Stimulated activated CD8-positive, alpha-beta memory T cell treated with anti-CD3 and anti-CD28 coated beads, Interleukin-15, amount 100 ng/mL, for 24 hours (primary cell): Measurements from ENCODE around the gene OR4D9.

Experiments used
- DNase-seq: peaks from one replicate; pipeline ENCODE4 v3.0.0-alpha.2; 2020; ENCODE audit warnings: low read depth

Gene OR4D9

DNA sequence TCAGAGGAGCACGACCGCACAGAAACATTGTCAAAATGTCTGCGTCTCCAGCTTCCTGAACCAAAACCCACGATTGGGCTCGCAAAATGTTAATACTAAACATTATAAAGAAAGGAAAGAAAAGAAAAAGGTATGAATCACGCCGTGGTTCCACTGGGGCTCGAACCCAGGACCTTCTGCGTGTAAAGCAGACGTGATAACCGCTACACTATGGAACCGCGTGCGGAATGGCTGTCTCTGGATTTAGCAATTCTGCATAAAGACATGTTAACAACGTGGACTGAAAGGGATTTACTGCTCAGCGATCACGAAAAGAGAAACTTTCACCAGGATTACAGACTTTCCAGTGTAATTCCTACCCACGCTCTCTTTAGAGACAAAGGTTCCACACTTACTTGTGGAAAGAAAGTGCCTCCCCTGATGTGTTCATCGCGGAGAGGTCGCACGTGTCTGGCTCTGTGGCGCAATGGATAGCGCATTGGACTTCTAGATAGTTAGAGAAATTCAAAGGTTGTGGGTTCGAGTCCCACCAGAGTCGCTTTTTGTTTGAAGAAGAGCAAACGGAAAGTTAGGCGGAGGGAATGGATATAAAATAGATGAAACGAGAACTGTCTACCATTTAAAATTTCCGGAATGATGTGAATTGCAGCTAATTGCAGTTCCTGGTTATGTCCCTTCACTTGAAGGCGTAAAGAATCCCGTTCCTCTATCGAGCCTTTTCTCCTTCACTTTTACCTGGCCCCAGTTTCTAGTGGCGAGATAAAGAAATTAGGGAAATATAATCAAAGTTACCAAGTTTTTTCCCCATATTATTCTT lies 39.7 kb downstream of the OR4D9 start:
- DNase-seq: peak; percentile 60

DNA sequence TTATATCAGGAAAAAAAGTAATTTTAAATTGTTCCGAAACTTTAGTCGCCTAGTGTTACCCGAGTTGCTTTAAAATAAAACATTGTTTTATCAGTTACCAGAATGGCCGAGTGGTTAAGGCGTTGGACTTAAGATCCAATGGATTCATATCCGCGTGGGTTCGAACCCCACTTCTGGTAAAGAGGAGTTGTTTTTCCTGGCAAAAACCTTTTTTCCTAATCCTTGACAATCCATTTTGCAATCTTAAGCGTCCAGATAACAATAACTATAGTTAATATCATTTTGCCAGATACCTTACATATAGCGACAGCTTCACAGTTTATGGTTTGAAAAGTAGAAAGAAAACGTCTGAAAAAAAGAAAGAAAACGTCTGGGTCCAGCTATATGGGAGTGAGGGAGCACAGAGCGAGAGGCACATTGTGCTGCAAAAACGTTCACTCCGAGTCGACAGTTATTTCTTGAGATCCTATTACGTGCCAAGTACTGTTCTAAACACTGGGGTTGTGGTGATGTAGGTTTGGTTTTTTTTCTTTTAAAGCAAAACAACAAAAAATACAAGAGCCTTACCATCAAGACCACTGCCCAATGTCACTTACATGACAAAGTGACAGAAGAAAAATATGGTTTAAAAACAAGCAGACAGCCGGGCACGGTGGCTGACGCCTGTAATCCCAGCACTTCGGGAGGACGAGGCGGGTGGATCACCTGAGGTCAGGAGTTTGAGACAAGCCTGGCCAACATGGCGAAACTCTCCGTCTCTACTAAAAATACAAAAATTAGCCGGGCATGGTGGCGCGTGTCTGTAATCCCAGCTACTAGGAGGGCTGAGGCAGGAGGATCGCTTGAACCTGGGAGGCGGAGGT lies 40.6 kb downstream of the OR4D9 start:
- no peak for DNase-seq

DNA sequence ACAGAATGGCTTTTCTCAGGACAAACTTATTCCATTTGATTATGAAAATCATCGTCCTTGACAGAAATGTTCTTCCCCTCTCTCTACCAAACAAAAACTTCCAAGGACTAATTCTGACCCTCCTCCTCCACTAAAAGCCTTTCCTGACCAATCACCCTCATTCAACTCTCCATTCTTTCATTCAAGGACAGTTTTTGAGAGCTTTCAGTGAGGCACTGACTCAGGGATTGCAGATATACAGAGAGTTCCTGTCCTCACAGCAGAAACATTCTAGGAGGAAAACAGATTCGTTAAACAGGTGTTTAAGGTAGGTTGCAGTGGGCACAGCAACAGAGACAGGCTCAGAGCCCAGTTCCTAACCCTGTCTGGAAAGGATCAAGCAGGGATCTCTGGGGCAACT lies 41.5 kb downstream of the OR4D9 start:
- no peak for DNase-seq

DNA sequence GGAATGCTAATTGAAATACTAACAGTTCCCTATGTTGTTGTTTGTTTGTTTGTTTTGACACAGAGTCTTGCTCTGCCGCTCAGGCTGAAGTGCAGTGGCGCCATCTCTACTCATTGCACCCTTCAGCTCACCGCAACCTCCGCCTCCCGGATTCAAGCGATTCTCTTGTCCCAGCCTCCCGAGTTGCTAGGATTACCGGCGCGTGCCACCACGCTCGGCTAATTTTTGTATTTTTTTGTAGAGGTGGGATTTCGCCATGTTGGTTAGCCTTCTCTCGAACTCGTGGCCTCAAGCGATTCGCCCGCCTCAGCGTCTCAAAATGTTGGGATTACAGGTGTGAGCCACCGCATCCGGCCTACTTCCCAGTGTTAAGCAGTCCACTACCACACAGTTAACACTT lies 42.0 kb downstream of the OR4D9 start:
- no peak for DNase-seq

DNA sequence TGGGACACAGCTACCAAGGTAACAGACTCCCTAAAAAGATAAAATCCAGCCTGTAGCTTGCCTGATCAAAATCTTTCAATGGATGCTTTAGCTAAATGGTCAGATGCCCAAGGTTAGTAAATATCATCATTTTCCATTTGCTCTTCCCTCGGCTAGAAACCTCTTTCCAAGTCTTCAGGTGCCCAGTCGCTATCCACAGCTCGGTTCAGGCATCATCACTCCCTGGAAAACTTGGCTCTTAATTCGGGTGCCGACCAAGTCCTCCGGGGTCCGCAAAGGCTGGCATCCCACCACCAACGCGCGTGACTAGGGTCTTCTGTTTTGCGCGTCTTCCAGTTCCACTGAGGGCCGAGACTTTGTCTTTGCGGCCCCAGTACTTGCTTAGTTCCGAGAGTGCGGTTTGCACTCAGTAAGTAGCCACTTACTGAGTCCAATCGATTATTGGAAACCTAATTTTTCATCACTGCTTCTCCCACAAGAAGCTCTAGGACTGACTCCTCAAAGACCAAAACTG lies 44.3 kb downstream of the OR4D9 start:
- no peak for DNase-seq

DNA sequence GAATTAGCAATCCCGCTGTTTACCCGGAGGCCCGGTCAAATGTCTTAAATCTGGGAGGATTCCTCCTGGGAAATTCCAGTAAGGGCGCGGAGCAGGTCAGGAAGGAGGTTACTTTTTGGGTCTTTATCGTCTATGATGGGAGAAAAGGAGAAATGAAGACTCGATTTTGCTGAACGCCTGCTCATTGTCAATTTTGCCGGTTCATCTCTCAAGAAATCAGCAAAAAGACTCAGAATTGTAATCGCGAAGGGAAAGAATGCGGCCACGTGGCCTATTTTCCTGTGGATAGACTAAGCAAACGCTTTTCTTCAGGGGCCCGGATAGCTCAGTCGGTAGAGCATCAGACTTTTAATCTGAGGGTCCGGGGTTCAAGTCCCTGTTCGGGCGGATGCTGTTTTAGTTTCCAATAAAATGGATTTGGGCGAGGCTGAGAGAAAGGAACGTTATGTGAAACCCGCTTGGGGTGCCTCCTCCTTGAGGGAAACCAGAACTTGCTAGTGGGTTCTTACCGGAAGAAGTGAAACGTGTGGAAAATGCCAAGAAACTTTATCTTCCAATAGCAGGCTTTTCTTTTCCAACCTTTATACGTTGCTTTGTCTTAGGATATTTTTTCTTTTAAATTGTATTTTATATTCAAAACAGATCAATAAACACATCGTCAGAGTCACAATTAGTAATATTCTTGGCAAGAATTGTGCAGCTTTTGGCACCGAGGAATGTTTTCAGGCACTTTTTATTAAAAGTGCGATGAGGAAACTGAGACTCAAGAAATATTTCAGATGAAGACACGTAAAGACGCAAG lies 45.0 kb downstream of the OR4D9 start:
- DNase-seq: peak; percentile 69

DNA sequence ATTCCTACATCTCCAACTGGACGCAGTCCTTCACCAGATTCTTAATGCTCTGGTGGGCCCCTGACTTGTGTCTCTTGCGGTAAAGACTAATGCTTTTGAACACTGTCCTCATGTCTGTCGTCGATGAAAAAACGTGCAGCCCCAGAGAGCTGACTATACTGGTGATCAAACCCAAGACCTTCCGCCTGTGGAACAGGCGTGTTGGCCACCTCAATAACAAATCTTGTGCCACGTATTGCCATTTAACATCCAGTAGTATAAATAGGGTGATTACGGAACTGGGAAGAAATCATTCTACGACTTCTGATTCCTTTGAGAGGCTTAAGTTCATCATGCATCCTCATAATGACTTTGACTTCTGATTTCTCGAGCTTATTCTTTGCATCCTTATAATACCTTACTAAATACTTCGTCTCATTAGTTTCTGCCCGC lies 45.6 kb downstream of the OR4D9 start:
- DNase-seq: no peak

DNA sequence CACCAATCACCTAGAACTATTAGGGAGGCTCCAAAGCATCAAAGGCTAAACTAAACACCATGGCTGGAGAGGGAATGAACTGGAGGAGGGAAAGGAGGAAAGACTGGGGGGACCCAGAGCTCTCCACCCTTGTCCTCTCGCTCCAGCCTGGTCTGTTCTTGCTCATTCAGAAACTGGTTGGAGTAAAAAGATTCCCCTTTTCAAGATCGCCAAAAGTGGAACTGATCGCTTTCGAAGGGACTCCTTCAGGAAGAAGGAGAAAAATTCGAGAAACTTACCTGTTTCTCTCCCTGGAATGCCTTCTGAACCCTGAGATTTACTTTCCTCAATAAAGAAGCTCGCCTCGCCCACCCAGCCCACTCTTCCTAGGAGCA lies 46.9 kb downstream of the OR4D9 start:
- DNase-seq: no peak

DNA sequence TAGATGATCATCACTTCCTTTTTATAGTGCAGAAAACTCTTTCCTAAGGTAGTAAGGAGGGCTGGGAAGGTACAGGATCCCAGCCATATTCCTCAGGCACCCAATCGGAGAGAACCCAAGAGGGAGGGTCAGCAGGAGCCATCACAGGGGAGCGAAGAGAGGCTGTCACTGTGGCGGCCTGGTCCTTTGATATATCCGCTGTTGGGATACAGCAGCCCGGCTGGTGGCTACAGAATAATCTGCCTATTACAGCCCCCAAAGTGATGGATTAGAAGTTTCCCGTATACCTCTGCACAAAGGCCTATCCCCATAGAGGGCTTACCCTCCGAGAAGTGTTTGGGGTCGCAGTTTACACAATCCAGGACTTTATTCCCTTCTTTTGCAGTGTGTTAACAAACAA lies 48.5 kb downstream of the OR4D9 start:
- DNase-seq: no peak

DNA sequence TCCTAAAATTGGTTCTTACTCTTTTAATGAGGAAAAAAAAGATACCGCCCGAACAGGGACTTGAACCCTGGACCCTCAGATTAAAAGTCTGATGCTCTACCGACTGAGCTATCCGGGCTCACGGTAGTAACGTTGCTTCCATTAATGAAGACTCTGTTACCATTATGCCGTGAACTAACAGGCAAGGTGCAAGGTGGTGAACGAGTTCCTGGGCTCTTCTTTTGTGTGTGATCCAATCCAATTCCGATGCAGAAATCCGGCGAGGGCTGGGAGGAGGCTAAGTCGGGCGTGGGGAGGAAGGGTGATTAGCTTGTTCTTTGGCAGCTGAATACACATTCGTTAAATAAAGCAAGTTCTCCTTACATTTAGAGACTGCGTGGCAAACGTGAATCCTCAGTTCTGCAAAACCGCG lies 49.0 kb downstream of the OR4D9 start:
- DNase-seq: peak; percentile 55

DNA sequence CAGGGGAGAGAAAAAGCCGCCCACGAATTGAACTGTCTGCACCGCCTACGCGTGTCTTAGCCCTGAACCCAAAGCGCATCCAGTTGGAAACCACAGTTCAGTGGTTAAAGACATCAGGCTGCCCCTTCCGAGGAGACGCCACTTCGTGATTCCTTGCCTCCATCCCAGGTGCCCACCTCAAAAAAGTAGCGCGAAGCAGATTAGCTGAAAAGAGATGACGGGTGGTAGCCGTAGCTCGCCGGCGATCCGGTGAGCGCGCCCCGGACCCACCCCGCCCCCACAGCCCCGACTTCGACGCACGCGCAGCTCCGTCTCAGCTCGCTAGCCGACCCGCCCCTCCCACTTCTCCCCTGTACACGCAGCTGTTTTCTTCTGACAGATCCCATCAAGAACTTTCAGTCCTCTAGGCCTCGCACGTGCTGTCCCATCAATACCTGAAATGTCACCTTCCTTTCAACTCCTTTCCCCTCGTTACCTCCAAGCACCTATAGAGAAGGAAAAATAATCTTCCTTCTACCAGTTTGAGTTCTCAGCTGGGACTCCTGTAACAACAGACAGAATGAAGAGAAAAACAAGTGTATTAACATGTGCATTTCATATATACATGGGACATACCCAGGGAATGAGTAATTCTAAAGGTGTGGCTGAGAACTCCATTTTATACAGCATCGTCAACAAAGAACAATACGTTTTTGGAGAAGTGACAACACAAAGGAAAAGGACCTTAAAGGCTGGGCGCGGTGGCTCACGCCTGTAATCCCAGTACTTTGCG lies 49.5 kb downstream of the OR4D9 start:
- peak; percentile 49 for DNase-seq

DNA sequence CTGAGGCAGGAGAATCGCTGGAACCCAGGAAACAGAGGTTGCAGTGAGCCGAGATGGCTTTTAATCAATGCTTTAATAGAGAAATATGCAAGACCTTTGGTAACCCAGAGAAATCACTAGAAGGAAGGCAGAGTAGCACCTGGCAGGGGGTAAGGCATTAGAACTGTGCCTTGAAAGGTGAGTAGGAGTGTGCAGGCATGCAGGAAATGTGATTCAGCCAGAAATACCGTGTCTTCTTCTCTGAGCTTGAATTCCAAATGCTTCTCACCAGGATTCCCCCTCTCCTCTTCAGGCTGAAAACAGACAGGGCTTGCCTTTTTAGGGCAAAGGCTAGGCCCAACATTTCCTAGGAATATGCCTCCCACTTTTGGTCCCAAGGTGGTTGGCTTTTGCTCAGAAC lies 51.0 kb downstream of the OR4D9 start:
- DNase-seq: no peak
